Endothelial cell of umbilical vein (primary cell): ENCODE measurements around the gene ANO9. TPM values are rescaled to one million over a fixed set of nuclear protein-coding genes. Genes with fewer than 3 reads are reported as not detected.

Source experiments
- BruUV-seq: library from RNA; stranded (reverse); fragments of 400-500 nt; replicated peaks from 2 replicates; lab custom pipeline; 2021; lab: Mats Ljungman, UMichigan
- CTCF ChIA-PET: fragments of 300-600, 350-600 bp; sonication (Branson Sonifier 250); formaldehyde crosslinking; loops from one replicate; lab custom pipeline; 2021; ENCODE audit warnings: antibody characterized with exemption, inconsistent platforms; lab: Charles Lee
- POLR2A ChIA-PET: fragments of 300-600, 350-600 bp; sonication (Branson Sonifier 250); formaldehyde crosslinking; loops from one replicate; lab custom pipeline; 2021; ENCODE audit warnings: antibody characterized with exemption, inconsistent platforms; lab: Charles Lee
- DNase-seq: peaks from one replicate; pipeline ENCODE4 v3.0.0-alpha.2; 2011; ENCODE audit warnings: low read depth, low spot score
- FAIRE-seq: peaks from 2 replicates; lab custom pipeline; 2011; peaks lifted over from hg19 to GRCh38; lab: Jason Lieb, UNC
- H2AFZ ChIP-seq: 2 replicates; pipeline ENCODE4 v1.6.0; 2012; ENCODE audit warnings: low read depth, low read length, control low read depth, inconsistent platforms
- H3K27ac ChIP-seq: 2 replicates; pipeline ENCODE4 v1.5.1; 2011; ENCODE audit warnings: low read depth, mild to moderate bottlenecking, control low read depth, low read length, moderate library complexity; ENCODE audit not compliant: insufficient read depth
- H3K27me3 ChIP-seq, 2 experiments: 2 replicates each; pipeline versions ENCODE4 v1.6.0 to v1.6.1; 2011; ENCODE audit warnings: low read length in 2 of 2, mixed read lengths in 1 of 2; ENCODE audit not compliant: control insufficient read depth in 2 of 2, insufficient read depth in 2 of 2
- H3K36me3 ChIP-seq, 2 experiments: 2 replicates in 1 of 2; 3 replicates in 1 of 2; pipeline ENCODE4 v1.5.1; 2011; ENCODE audit warnings: low read length in 2 of 2, mild to moderate bottlenecking in 1 of 2, moderate library complexity in 1 of 2; ENCODE audit not compliant: control insufficient read depth in 2 of 2, insufficient read depth in 2 of 2; ENCODE audit errors: extremely low read depth in 1 of 2
- H3K4me1 ChIP-seq: 3 replicates; pipeline ENCODE4 v1.5.1; 2011; ENCODE audit warnings: mild to moderate bottlenecking, low read length; ENCODE audit not compliant: control insufficient read depth, insufficient read depth; ENCODE audit errors: extremely low read depth
- H3K4me2 ChIP-seq: 2 replicates; pipeline ENCODE4 v1.6.1; 2011; ENCODE audit warnings: low read length, control low read depth, mixed read lengths; ENCODE audit not compliant: insufficient read depth
- H3K4me3 ChIP-seq, 3 experiments: fragments of 200-600 bp in 1 of 3; sonication (generic), shearing (Covaris generic) in 1 of 3; replicated peaks in 1 of 3; 2 replicates each; pipeline ENCODE4 v1.5.1; 2011 to 2016; ENCODE audit warnings: control low read depth in 3 of 3, low read length in 3 of 3, mild to moderate bottlenecking in 2 of 3, inconsistent platforms in 1 of 3, low read depth in 1 of 3, moderate library complexity in 1 of 3; ENCODE audit not compliant: insufficient read depth in 1 of 3
- H3K79me2 ChIP-seq: 2 replicates; pipeline ENCODE4 v1.6.0; 2012; ENCODE audit warnings: low read length, inconsistent platforms; ENCODE audit not compliant: control insufficient read depth, insufficient read depth
- H3K9ac ChIP-seq: replicated peaks from 2 replicates; pipeline ENCODE3; 2011; ENCODE audit warnings: low read length, control low read depth; ENCODE audit not compliant: insufficient read depth; ENCODE audit errors: extremely low read depth
- H3K9me1 ChIP-seq: replicated peaks from 3 replicates; pipeline ENCODE4 v1.6.0; 2011; ENCODE audit warnings: mild to moderate bottlenecking, low read length; ENCODE audit not compliant: control insufficient read depth, insufficient read depth; ENCODE audit errors: extremely low read depth
- H3K9me3 ChIP-seq: replicated peaks from 2 replicates; pipeline ENCODE4 v1.5.1; 2012; ENCODE audit warnings: low read length, inconsistent platforms; ENCODE audit not compliant: control insufficient read depth, insufficient read depth
- H4K20me1 ChIP-seq: replicated peaks from 2 replicates; pipeline ENCODE3; 2011; ENCODE audit warnings: mild to moderate bottlenecking, low read length; ENCODE audit not compliant: control insufficient read depth, insufficient read depth; ENCODE audit errors: extremely low read depth
- EZH2 ChIP-seq: IDR thresholded peaks from 2 replicates; pipeline ENCODE4 v1.6.1; 2012; ENCODE audit warnings: borderline replicate concordance, low read depth, mild to moderate bottlenecking, moderate library complexity, low read length, inconsistent platforms; ENCODE audit not compliant: severe bottlenecking
- FOS ChIP-seq: IDR thresholded peaks from 2 replicates; pipeline ENCODE4 v1.6.1; 2011; ENCODE audit warnings: mild to moderate bottlenecking, low read length, moderate library complexity, borderline replicate concordance; ENCODE audit not compliant: insufficient read depth
- GATA2 ChIP-seq: IDR thresholded peaks from 2 replicates; pipeline ENCODE4 v1.7.0; 2011; ENCODE audit warnings: low read depth, mild to moderate bottlenecking, moderate library complexity, mixed read lengths, low read length; ENCODE audit not compliant: insufficient read length, insufficient read depth
- JUN ChIP-seq: IDR thresholded peaks from 2 replicates; pipeline ENCODE4 v1.6.1; 2011; ENCODE audit warnings: borderline replicate concordance, low read depth; ENCODE audit not compliant: insufficient read length, insufficient read depth
- MYC ChIP-seq: IDR thresholded peaks from one replicate; pipeline ENCODE4 v1.6.1; 2011; ENCODE audit warnings: mild to moderate bottlenecking, low read depth, low read length
- POLR2A ChIP-seq: IDR thresholded peaks from 2 replicates; pipeline ENCODE4 v1.6.1; 2012; ENCODE audit warnings: low read depth, mild to moderate bottlenecking, control low read depth, low read length
- POLR2AphosphoS5 ChIP-seq: IDR thresholded peaks from 2 replicates; pipeline ENCODE4 v1.6.1; 2012; ENCODE audit warnings: low read depth, mild to moderate bottlenecking, control low read depth, low read length, moderate library complexity; ENCODE audit not compliant: insufficient read depth
- dilution Hi-C: fragments of 300-500 bp; cut with MboI; formaldehyde crosslinking; loops from one replicate; pipeline ENCODE4 v1.15.0; 2019; ENCODE audit warnings: low sequenced_read_pairs; ENCODE audit not compliant: extremely low pct_ligation_motif_present
- intact Hi-C: fragments of 100-400 bp; cut with micrococcal nuclease; formaldehyde crosslinking; loops from one replicate; pipeline ENCODE4 v1.10.0; 2022
- polyA plus RNA-seq, 4 experiments: library from polyadenylated mRNA; depleted of rRNA in 3 of 4; stranded (reverse) in 3 of 4; unstranded in 1 of 4; fragments of >200 nt; gene quantifications; 2 replicates each; pipeline versions ENCODE4 v1.2.1 to v1.2.3, GENCODE V29; 2011 to 2012; ENCODE audit warnings: missing spikeins in 1 of 4
- total RNA-seq: library from RNA; stranded (reverse); gene quantifications from 2 replicates; pipeline ENCODE4 v1.2.3, GENCODE V29; 2021
- TF ChIP-seq, protein P1 (sequence below), 2 donors: IDR thresholded peaks; 1 replicate in 1 of 2; 2 replicates in 1 of 2; pipeline ENCODE4 v1.5.1; 2011; ENCODE audit warnings: low read length in 2 of 2, mild to moderate bottlenecking in 2 of 2, moderate library complexity in 2 of 2, control low read depth in 1 of 2, inconsistent platforms in 1 of 2, low read depth in 1 of 2; ENCODE audit not compliant: insufficient read depth in 1 of 2; ENCODE audit errors: extremely low read depth in 1 of 2
- TF ChIP-seq, protein P2 (sequence below): IDR thresholded peaks from 2 replicates; pipeline ENCODE4 v1.6.1; 2011; ENCODE audit not compliant: insufficient read depth, insufficient read length

Gene ANO9
- total and polyA plus RNA-seq, 2 donors (not counting 3 experiments of a cell fraction or from before 2014, with no cell fraction given) = 0.23 TPM; not detected in 1

DNA sequence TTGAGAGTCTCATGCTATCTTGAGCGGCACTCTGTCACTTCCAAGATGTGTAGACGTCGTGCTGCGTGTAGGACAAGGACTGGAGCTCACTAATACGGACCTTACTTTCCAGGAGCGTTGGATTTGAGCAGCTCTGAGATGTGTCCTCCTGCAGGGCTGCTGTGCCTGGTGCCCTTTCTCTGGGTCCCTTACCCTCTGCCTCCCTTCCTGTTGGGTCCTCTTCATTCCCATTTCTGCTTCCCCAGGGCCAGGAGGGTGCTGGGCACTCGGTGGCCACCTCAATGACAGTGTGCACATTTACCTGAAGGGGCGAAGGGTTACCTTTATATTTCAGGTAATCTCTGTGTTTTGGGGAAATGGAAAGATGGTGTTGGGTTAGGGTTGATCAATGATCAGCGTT lies 12.2 kb upstream of the ANO9 start:
- intact Hi-C loops (no loop called here), dilution Hi-C loops (no loop called here)
- Histone ChIP-seq H3K9me3 (no peaks in the 10 kb centered on the region), H3K9ac (no peak overlapping the region), H3K4me3 (no peak overlapping the region), H3K4me1 (peaks cover 8% of the 10 kb centered on the region), H2AFZ (no peak overlapping the region), H4K20me1 (no peaks in the 10 kb centered on the region), H3K9me1 (no peaks in the 10 kb centered on the region), H3K4me2 (no peak overlapping the region), H3K27me3 (no peaks in the 10 kb centered on the region), H3K36me3 (peaks cover 0 to 19% of the 10 kb centered on the region in 2 experiments), H3K27ac (no peak overlapping the region), H3K79me2 (peaks cover 65% of the 10 kb centered on the region)
- FAIRE-seq (no peak), DNase-seq (no peak)
- TF ChIP-seq POLR2A = no peak
- TF ChIP-seq, protein P1, sequence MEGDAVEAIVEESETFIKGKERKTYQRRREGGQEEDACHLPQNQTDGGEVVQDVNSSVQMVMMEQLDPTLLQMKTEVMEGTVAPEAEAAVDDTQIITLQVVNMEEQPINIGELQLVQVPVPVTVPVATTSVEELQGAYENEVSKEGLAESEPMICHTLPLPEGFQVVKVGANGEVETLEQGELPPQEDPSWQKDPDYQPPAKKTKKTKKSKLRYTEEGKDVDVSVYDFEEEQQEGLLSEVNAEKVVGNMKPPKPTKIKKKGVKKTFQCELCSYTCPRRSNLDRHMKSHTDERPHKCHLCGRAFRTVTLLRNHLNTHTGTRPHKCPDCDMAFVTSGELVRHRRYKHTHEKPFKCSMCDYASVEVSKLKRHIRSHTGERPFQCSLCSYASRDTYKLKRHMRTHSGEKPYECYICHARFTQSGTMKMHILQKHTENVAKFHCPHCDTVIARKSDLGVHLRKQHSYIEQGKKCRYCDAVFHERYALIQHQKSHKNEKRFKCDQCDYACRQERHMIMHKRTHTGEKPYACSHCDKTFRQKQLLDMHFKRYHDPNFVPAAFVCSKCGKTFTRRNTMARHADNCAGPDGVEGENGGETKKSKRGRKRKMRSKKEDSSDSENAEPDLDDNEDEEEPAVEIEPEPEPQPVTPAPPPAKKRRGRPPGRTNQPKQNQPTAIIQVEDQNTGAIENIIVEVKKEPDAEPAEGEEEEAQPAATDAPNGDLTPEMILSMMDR (IDR thresholded peaks at IDR 0.05; ENCODE audit: extremely low read depth in 1 of 2, insufficient read depth in 1 of 2, low read depth in 1 of 2, low read length in 2 of 2) = no peak
- TF ChIP-seq GATA2 = no peak
- TF ChIP-seq POLR2AphosphoS5 = no peak
- TF ChIP-seq MYC = no peak
- TF ChIP-seq FOS = no peak
- TF ChIP-seq, protein P2, sequence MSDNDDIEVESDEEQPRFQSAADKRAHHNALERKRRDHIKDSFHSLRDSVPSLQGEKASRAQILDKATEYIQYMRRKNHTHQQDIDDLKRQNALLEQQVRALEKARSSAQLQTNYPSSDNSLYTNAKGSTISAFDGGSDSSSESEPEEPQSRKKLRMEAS = no peak
- no peak for TF ChIP-seq EZH2
- no peak for TF ChIP-seq JUN
- no TSS peak for BruUV-seq
- POLR2A ChIA-PET = no interaction called here
- CTCF ChIA-PET = interaction anchor here (0.7 kb wide), 1 partner anchor 16 kb away, joined by 3 read pairs; no protein-coding TSS in a partner anchor
